ENCODE results near the gene LRRTM4.

GRCh38 chr2:77301441-77301840 lies 220.7 kb downstream of the LRRTM4 start:
- TF ChIP-seq, protein P1, sequence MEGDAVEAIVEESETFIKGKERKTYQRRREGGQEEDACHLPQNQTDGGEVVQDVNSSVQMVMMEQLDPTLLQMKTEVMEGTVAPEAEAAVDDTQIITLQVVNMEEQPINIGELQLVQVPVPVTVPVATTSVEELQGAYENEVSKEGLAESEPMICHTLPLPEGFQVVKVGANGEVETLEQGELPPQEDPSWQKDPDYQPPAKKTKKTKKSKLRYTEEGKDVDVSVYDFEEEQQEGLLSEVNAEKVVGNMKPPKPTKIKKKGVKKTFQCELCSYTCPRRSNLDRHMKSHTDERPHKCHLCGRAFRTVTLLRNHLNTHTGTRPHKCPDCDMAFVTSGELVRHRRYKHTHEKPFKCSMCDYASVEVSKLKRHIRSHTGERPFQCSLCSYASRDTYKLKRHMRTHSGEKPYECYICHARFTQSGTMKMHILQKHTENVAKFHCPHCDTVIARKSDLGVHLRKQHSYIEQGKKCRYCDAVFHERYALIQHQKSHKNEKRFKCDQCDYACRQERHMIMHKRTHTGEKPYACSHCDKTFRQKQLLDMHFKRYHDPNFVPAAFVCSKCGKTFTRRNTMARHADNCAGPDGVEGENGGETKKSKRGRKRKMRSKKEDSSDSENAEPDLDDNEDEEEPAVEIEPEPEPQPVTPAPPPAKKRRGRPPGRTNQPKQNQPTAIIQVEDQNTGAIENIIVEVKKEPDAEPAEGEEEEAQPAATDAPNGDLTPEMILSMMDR (IDR thresholded peaks at IDR 0.05): no peak
- TF ChIP-seq EP300 (IDR thresholded peaks at IDR 0.05; ENCODE audit: borderline replicate concordance in 1 of 2, low read depth in 1 of 2, low read length in 1 of 2): no peak
- TF ChIP-seq RFX5 (IDR thresholded peaks at IDR 0.05; ENCODE audit: low read length): no peak
- TF ChIP-seq TAF1 (IDR thresholded peaks at IDR 0.05; ENCODE audit: borderline replicate concordance, low read depth, low read length): no peak
- no peak for TF ChIP-seq EZH2phosphoT487 (IDR thresholded peaks at IDR 0.05; ENCODE audit: borderline replicate concordance, low read depth)
- no peak for TF ChIP-seq MAX (IDR thresholded peaks at IDR 0.05; ENCODE audit: low read depth)
- TF ChIP-seq JUND (IDR thresholded peaks at IDR 0.05): no peak
- no peak for TF ChIP-seq NRF1 (IDR thresholded peaks at IDR 0.05; ENCODE audit: low read depth, low read length)
- no peak for TF ChIP-seq POLR2AphosphoS5 (IDR thresholded peaks at IDR 0.05; ENCODE audit: low read depth, low read length)
- no peak for TF ChIP-seq CHD2 (IDR thresholded peaks at IDR 0.05; ENCODE audit: low read length, partially characterized antibody)
- TF ChIP-seq YY1 (IDR thresholded peaks at IDR 0.05; ENCODE audit: low read depth): no peak
- no peak for TF ChIP-seq FOSL2 (IDR thresholded peaks at IDR 0.05; ENCODE audit: borderline replicate concordance, low read depth)

All from SK-N-SH (cell line).